LoVo (cell line): ENCODE results near the gene RRM1.
"Not testable (repeated sequence)": the region's sequence is repeated elsewhere in the genome, so short reads cannot be mapped to it uniquely, and the experiment has no call there.

ENCODE experiments used
- DNase-seq: peaks from one replicate; pipeline ENCODE4 v3.0.0-alpha.2; 2016; ENCODE audit warnings: low spot score

RRM1 gene

DNA sequence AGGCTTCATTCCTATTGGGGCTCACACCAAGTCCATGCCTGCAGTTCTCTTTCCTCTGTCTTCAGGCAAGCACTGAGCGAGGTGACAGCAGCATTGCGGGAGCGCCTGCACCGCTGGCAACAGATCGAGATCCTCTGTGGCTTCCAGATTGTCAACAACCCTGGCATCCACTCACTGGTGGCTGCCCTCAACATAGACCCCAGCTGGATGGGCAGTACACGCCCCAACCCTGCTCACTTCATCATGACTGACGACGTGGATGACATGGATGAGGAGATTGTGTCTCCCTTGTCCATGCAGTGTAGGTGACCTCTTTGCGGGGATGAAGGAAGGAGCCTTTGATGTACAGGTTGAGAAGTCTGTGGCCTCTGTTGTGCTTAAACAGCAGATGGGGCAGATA is 11.4 kb upstream of the RRM1 start:
- DNase-seq, result no peak

DNA sequence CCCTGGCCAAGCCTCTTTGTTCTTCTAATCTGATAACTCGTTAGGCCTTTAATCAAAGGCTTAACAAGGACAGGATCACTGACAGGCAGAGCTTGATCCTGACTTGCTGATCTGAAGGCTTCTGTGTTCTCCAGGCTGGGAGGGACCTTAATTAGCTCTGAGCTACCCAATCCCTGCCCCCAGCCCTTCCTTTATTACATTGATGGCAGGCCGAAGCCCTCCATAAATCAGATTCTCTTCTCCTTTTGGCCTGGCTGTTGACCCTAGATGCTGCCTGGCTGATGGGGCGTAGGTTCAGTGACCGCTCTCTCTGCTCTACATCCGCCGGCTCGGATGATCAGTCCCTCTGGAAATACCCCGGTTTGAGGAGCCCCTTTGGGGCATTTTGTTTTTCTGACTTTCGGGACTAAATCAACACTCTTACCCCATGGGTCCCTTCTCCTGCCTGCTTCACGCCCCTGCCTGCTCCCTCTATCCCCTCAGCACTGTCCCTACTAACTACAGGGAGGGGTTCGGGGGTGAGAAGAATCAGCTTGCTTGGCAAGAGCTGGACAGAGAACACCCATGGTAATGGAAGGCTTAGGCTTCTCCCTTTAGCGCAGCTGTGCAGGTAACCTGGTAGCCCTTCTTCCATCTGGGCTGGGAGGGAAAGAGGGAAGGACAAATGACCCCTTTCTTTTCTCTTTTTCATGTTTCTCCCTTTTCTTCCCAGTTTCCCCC is 10.0 kb upstream of the RRM1 start:
- no peak for DNase-seq

DNA sequence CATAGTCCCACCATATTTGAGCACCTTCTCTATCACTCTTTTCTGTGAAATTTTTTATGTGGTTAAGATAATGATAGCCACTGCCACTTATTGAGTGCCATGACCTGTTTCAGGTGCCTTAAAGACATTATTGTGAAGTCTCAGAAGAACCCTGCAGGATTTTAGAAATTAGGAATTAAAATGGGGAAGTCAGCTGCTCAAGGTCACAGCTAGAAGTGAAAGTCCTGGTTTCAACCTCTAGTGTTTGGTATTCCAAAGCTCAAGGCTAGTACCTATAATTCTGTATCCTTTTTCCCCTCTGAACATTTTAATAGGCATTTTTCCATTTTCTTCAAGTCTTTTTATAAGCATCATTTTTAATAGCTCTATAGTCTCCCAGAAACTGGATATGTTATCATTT is 9.0 kb upstream of the RRM1 start:
- no peak for DNase-seq

DNA sequence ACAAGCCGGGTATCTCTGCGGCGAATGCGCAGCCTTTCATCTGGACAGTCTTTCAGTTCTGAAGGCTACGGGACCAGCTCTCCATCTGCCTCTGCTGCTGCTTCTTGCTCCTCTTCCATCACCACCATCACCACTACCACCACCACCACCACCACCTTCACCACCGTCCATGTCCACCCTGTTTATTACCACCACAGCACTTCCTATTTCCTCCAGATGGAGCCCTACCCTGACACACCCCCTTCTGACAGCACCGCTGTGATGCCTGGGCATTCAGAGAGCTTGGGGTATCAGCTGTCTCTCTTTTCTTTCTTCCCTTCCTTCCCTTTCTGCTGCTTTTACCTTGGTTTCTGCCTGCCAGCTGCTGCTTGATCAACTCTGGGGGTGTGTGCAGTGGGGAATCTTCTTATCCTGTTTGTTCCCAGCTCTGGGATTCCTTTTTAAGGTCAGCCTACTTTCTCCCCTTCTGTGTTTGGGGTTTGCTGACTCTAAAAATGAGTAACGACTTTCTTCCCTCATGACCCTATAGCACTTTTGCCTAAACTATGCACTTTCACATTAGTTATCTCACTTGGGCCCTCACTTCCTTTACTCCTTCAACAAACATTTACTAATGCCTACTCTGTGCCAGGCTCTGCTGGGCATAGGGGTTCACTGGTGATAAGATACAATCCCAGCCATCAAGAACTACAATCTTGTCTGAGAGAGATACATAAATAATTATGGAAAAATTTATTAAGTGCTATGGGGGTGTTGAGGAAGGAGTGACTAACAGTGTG is 7.8 kb upstream of the RRM1 start:
- no peak for DNase-seq

DNA sequence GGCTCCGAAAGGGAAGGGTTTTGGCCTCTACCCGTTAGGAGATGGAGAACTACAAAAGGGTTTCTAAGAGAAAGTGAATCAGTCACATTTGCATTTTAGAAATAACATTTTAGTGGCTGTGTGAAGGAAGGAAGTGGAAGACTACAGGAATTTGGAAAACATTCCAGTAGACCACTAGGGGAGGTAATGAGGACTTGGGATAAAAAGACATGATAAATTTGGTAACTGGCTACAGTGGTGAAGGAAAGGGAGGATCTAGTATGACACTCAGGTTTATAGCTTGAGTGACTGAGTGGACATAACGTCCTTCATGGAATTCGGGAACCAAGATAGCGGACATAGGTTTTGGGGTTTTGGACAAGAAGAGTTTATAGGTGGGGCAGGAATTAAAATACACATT is 7.0 kb upstream of the RRM1 start:
- DNase-seq, result no peak

DNA sequence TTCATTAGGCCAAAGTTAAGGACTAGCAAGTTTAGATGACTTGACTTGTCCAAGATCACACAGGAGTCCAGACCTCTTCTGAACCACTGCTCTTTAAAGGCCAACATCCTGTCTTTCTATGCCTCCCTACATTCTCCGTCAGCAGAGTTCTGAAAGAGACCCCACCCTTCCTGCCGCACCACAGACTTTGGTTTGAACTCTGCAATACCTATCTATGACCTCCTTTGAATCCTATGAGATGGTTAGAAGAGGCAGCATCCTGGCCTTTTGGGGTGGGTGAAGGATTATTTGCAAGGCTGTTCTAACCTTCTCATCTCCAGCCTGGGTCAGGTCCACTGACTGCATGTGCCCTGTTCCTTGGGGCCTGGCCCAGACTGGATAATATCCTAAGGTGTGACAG is 4.3 kb upstream of the RRM1 start:
- no peak for DNase-seq

DNA sequence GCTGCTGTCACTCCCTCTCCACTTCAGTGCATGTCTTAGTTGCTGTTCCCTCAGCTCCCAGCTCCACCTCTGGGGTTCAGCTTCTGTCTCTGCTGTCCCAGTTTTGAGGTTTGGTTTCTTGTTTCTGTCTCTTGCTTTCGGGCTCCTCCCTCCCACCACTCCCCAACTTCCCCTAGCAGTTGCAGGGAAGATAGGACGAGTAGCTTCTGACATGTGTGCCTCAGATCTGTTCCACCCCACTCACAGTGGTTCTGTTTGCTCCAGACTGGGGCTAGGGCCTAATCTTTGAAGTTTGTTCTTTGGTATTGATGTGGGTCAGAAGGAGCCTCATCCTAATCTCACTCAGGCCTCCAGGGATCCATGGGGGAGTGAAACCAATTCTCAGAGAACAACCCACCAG is 2.6 kb upstream of the RRM1 start:
- no peak for DNase-seq

DNA sequence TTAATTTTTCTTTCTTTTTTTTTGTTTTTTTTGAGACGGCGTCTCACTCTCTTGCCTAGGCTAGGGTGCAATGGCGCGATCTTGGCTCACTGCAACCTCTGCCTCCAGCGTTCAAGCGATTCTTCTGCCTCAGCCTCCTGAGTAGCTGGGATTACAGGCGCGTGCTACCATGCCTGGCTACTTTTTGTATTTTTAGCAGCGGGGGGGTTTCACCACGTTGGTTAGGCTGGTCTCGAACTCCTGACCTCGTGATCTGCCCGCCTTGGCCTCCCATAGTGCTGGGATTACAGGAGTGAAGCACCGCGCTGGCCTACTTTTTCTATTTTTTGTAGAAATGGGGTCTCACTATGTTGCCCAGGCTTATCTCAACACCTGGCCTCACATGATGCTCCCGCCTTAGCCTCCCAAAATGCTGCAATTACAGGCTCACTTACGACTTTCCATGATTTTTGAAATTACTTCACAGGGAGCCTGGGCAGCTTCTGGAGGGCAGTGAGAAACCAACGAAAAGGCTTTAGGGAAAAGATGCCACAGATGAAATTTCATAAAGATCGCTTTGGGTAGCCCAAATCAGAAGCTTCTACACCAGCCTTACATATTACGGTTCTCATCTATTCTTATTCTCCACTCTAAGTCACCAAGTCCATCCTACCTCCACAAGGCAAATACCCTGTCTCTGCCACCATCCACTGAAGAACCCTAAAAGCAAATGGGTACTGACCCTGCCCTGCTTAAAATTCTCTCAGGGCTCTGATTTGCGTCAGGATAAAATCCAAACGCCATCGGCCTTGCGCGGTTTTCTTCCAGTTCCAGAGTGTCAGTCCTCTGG is 866 bp upstream of the RRM1 start:
- DNase-seq, result no peak

DNA sequence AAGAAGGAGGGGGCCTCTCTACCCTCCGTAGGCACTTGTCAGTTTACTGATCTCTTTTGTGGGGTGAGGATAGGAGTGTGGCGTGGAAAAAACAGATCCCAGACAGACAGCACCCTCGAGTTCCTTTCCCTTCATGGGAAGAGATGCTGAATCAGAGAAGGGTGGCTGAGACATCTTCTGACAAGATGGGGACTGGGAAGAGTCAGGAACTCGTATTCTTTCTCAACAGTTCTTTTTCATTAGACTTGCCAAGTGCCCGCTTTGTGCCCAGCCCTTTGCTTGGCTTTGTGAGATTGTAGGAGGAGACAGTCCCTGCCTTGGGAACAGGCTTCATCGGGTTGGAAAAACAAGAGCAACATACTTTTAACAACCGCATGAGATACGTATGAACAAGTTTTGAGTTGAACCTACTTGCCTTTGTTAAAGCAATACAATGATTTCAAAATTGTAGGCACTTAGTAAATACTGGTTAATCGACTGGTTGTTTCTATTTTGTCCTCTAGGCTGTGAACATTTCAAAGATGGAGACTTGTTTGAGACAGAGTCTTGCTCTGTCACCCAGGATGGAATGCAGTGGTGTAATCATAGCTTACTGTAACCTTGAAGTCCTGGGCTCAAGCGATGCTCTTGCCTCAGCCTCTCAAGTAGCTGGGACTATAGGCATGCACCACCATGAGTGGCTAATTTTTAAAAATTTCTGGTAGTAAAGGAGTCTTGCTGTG is 1.1 kb downstream of the RRM1 start:
- no peak for DNase-seq

DNA sequence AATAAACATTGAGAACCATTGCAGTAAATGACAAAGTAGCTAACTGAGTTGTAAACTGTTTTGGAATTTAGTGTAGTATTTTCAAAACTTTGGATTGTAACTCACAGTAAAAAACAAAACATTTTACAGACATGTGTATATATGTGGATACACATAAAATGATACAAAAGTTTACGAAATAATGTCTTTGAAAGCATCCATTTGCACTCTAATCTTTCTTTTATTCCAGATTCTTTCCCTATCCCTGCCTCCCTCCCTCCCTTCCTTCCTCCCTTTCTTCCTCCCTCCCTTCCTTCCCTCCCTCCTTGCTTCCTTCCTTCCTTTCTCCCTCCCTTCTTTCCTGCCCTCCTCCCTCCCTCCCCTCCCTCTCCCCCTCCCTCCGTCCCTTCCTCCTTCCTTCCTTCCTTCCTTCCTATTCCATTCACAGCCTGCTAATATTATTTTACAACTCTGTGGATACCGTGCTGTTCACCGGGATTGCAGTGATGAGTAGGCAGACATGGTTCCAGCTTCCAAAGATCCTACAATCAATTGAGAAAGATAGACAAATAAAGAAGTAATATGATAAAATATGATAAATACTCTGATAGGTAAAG is 3.5 kb downstream of the RRM1 start:
- no peak for DNase-seq

DNA sequence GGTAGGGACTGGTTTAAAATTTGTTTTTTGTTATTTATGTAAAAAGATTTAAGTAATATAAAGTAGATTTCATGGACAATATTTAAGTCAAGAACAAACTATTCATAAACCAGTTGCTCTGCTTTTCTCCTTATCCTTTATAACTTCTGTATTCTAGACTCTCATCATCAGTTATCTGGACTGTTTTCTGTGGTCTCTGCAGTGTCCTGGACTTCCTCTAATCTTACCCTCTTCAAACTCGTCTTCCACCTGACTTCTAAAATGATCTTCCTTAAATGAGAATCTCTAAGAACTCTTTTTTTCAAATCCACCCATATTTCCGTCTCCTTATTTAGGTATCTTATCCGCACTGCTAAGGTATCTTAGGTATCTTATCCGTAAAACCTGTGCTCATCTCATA is 8.1 kb downstream of the RRM1 start:
- DNase-seq, result no peak

DNA sequence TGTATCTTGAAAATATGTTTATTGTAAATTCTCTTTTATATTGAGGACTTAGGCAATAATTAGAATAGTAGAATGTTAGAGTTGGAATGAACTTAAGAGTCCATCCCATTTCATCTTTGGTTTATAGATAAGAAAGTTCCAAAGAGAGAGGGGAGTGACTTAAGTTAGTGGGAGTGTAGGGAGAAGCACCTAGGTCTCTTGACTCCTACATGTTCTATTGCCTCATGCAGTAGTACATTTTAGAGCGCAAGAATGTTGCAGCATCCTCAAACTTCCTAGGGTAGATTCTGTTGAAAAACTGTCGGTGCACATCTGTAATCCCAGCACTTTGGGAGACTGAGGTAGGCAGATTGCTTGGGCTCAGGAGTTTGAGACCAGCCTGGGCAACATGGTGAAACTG is 8.7 kb downstream of the RRM1 start:
- no peak for DNase-seq

DNA sequence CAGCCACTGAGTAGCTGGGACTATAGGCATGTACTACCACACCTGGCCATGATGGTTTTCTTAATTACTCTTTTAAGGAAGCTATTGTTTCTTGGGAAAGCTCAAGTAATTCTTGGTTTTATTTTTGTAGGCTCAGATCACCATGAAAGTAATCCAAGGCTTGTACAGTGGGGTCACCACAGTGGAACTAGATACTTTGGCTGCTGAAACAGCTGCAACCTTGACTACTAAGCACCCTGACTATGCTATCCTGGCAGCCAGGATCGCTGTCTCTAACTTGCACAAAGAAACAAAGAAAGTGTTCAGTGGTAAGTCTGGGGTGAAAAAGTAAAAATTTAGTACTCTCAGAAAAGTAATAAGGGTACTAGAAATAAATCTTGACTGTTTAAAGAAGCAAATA is 11.3 kb downstream of the RRM1 start:
- DNase-seq, result no peak

DNA sequence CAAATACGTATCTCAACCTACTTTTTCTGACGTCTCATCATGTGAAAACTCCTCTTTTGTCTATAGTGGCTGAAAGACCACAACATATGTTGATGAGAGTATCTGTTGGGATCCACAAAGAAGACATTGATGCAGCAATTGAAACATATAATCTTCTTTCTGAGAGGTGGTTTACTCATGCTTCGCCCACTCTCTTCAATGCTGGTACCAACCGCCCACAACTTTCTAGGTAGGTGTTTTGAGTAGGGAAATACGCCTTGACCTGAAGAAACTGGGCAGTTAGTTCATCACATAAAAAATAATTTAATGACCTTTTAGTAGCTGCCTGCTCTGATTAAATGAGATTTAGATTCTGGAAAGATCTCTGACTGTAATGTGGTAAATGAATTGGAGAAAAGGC is 17.2 kb downstream of the RRM1 start:
- no peak for DNase-seq

DNA sequence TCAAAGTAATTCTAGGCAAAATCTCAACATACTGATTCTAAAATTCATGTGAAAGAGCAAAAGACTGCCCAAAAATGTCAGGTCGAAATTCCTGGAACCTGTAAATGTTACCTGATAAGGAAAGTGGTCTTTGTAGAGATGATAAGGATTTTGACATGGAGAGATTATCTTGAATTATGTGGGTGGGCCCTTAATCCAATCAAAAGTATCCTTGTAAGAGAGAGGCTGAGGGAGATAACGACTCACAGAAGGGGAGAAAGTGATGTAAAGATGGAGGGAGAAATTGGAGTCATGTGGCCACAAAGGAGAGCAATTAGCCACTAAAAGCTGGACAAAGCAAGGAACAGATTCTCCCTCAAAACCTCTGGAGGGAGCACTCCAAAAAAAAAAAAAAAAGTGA is 20.5 kb downstream of the RRM1 start:
- DNase-seq, result no peak

DNA sequence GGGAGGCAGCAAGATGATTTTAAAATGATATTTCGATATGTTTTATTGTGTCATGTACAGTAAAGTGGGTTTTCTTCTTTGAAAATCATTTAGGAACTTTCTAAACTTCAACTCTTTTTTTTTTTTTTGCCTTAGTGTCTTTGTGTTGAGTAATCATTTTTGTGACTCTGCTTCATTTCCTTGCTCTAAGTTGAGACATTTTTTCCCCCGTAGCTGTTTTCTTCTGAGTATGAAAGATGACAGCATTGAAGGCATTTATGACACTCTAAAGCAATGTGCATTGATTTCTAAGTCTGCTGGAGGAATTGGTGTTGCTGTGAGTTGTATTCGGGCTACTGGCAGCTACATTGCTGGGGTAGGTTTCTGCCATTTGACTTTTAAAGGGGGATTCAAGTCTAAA is 23.5 kb downstream of the RRM1 start:
- DNase-seq, result no peak

DNA sequence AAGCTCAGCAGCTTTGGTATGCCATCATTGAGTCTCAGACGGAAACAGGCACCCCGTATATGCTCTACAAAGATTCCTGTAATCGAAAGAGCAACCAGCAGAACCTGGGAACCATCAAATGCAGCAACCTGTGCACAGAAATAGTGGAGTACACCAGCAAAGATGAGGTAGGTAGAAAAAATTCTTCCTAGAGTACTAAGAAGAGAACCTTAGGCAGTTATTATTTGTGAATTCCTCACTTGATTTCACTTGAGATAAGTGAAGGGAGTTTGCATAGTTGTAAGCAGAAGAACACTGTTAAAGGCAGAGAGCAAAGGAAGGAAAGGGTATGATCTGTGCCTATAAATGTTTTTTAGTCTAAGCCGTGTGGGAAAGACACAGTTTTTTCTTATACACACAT is 28.6 kb downstream of the RRM1 start:
- no peak for DNase-seq

DNA sequence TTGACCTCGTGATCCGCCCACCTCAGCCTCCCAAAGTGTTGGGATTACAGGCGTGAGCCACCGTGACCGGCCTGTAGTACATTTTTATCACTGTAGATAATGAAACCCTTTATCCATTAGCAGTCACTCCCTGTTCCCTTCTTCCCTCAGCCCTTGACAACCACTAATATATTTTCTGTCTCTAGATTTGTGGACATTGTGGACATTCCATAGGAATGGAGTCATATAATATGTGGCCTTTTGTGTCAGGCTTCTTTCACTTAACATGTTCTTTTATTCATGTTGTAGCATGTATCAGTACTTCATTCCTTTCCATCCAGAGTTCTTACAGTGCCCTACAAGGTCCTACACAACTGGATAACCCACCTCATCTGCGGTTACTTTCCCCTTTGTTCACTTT is 30.5 kb downstream of the RRM1 start:
- no peak for DNase-seq

DNA sequence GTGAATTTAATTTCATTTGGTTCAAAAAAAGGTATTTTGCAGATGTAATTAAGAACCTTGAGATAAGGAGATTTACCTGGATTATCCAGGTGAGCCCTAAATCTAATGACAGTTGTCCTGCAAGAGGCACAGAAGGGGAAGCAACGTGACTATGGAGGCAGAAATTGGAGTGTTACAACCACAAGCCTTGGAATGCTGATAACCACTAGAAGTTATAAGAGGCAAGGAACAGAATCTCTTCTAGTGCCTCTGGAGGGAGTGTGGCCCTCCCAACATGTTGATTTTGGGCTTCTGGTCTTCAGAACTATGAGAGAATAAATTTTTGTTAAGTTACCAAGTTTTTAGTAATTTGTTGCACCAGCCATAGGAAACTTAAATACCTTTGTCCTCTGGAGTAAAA is 32.8 kb downstream of the RRM1 start:
- DNase-seq, result no peak

DNA sequence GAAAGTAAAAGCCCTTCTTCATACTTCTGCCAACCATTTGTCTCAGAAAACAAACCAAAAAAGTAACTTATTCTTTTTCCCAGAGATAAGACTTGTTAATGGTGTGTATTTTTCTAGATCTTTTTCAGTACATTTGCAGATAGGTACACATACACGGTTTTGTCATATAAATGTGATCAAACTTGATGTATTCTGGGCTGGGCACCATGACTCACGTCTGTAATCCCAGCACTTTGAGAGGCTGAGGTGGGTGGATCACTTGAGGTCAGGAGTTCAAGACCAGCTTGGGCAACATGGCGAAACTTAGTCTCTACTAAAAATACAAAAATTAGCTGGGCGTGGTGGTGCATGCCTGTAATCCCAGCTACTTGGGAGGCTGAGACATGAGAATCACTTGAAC is 35.6 kb downstream of the RRM1 start:
- not testable (repeated sequence) for DNase-seq

DNA sequence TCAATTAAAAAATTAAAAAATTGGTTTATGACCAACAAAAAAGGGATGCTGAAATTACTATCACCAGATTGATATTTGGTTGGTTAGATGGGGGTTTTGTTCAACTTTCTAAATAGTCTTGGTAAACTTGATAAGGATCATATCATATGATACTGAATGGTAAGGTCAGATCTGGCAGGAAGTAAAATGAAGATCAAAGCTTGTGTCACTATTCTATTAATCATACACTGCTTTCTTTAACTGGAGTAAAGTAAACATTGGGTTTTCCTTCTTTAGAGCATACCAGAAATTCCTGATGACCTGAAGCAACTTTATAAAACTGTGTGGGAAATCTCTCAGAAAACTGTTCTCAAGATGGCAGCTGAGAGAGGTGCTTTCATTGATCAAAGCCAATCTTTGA is 40.2 kb downstream of the RRM1 start:
- peak; percentile 14 for DNase-seq

DNA sequence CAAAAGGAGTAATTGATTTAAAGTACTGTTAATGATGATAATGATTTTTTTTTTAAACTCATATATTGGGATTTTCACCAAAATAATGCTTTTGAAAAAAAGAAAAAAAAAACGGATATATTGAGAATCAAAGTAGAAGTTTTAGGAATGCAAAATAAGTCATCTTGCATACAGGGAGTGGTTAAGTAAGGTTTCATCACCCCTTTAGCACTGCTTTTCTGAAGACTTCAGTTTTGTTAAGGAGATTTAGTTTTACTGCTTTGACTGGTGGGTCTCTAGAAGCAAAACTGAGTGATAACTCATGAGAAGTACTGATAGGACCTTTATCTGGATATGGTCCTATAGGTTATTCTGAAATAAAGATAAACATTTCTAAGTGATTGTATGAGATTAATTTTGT is 43.9 kb downstream of the RRM1 start:
- DNase-seq, result no peak
